GM12865 (cell line): ENCODE data around the gene CTSW.

Source experiments
- DNase-seq: peaks from one replicate; pipeline ENCODE4 v3.0.0; 2010; ENCODE audit warnings: low read depth
- H3K4me3 ChIP-seq: 2 replicates; pipeline ENCODE4 v1.5.1; 2011; ENCODE audit warnings: mild to moderate bottlenecking, low read depth, low read length, control low read depth
- CTCF ChIP-seq: IDR thresholded peaks from 2 replicates; pipeline ENCODE4 v1.5.1; 2011; ENCODE audit warnings: low read length, control low read depth, low read depth, inconsistent platforms; ENCODE audit not compliant: insufficient read depth; ENCODE audit errors: missing control alignments

The CTSW gene

GRCh38 chr11:65883786-65884715, 4.4 kb downstream of the CTSW start:
- H3K4me3 ChIP-seq, result no peak overlapping the region
- TF ChIP-seq CTCF, result no peak
- no peak for DNase-seq

- TF ChIP-seq CTCF, result peak; percentile 100
- H3K4me3 ChIP-seq, result no peak overlapping the region
- peak; percentile 90 for DNase-seq
Measured at GRCh38 chr11:65884716-65885092, 5.1 kb downstream of the CTSW start.

GRCh38 chr11:65885231-65885630, 5.6 kb downstream of the CTSW start:
- no peak for DNase-seq
- no peak overlapping the region for H3K4me3 ChIP-seq
- no peak for TF ChIP-seq CTCF

- TF ChIP-seq CTCF, result no peak
- no peak for DNase-seq
- no peak overlapping the region for H3K4me3 ChIP-seq
Measured at GRCh38 chr11:65885808-65886536, 6.3 kb downstream of the CTSW start.

- TF ChIP-seq CTCF, result no peak
- no peak for DNase-seq
- H3K4me3 ChIP-seq, result peak overlapping the region; percentile 78
Measured at GRCh38 chr11:65886826-65887722, 7.4 kb downstream of the CTSW start.

- peak overlapping the region; percentile 78 for H3K4me3 ChIP-seq
- DNase-seq, result no peak
- TF ChIP-seq CTCF, result no peak
Measured at GRCh38 chr11:65887723-65888162, 8.1 kb downstream of the CTSW start.
